EH (cell line): ENCODE data around the gene DLX2.
A peak's percentile ranks its signal among the peaks of the same experiment; 100 is the strongest.
"Not testable (repeated sequence)": the region's sequence is repeated elsewhere in the genome, so short reads cannot be mapped to it uniquely, and the experiment has no call there.

Experiments
- DNase-seq: peaks from one replicate; pipeline ENCODE4 v3.0.0-alpha.2; 2015; ENCODE audit warnings: low read depth

Gene DLX2

DNA sequence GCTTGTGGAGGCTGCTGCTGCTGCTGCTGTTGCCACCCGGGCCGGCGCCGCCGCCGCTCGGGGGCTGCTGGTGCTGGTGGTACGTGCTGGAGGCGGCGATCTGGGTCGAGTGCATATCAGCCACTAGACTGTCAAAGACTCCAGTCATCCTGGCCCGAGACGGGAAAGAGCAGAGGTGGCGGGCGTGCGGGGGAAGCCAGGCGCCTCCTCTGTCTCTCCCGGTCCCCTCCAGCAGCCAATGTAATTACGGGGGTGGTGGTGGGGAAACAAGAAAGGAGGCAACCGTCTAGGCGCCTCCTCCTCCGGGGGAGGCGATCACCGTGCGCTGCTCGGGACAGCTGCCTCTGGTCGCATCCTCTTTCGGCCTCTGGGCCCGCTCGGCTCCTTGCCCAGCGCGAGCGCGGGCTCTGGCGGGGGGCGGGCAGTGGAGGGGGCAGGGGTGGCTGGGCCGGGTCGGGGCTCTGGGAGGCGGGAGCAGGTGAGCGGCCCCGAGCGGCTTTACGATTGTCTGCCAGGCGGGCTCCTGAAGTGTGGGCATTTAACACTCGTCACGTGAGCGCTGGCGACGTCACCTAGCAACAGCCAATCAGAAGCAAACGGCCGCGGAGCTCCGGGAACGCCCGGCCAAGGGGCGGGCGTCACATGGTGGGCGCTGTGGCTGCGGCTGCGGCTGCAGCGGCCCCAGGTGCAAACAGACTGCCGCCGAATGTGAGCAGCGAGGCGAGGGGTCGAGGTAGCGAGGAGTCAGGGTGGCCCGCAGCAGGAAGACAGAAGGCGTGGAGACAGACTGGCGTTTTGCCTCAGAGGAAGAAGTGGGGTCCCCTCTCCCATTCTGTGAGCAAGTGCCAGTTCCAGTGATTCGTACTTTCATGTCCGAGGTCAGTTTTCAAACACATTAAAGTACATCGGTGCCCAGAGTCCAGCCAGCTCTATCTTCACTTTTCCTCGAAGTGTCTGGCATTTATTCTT lies at the start of gene DLX2:
Gene DLX2, minus strand, starts transcription at position 510 of the 969 bp plus-strand sequence. Its CDS starts 362 bp downstream, at position 148.
- peak; percentile 94 for DNase-seq

DNA sequence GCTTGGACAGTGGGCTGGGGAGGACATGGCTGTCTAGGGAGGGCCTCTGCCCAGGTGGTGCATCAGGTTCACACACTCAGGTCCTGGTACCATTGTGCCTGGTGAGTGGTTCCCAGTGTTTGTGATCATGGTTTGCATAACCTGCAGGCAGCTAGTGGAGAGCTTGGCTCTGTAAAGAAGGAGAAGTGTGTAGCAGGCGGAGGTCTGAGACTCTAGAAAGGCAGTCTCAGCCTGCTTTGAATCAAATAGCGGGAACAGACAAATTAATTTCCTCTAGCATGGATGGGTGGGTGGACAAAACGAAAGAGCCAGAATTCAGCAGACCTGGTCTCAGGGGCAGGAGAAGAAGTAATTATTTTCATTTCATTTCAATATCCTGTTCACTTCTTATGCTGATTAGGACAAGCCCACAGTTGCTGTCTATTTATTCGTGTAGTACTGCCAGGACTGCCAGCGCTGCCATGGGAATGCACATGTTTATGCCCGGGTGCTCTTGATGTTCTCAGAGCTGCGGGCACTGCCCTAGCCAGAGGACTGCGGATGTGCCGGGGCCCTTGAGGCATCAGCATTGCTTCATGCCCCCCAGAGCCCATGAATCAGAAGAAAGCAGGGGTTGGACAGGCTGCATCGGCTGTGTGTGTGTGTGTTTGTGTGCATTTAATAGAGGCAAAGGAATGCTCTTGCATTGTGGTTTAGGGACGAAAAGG lies 45.4 kb upstream of the DLX2 start:
- DNase-seq = peak; percentile 63

DNA sequence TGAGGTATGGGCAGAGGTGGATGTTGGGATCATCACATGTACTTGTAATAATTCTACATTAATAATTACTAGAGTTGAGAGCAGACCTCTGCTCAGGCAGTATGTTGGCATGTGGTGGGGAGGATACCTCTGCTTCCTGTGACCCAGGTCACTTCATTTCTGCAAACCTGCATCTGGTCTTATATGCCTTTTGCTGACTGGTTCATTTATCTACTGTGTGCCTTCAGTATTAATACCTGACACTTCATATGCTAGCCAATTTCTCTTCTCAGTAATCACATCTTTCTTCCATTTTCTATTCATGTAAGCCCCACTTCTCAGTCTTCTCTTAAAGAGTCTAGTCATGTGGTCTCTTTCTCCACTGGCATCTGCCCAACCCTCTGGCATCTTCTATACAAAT lies 41.1 kb upstream of the DLX2 start:
- no peak for DNase-seq

DNA sequence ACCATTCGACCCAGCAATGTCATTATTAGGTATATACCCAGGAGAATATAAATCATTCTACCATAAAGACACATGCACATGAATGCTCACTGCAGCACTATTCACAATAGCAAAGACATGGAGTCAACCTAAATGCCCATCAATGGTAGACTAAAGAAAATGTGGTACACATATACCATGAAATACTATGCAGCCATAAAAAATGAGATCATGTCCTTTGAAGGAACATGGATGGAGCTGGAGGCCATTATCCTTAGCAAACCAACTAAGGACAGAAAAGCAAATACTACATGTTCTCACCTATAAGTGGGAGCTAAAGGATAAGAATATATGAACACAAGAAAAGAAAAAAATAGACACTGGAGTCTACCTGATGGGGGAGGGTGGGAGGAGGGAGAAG lies 36.0 kb upstream of the DLX2 start:
- not testable (repeated sequence) for DNase-seq

DNA sequence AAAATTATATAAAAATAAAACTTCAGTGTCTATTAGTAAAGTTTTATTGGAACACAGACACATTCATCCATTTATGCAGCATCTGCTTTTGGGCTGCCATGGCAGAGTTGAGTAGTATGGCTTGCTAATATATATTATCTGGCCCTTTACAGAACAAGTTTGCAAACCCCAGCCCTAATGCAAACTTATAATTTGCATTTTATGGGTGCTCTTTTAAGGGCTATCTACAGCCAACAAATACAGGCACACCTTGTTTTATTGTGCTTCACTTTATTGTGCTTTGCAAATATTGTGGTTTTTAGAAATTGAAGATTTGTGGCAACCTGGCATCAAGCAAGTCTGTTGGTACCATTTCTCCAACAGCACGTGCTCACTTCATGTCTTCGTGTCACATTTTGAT lies 35.2 kb upstream of the DLX2 start:
- DNase-seq = no peak

DNA sequence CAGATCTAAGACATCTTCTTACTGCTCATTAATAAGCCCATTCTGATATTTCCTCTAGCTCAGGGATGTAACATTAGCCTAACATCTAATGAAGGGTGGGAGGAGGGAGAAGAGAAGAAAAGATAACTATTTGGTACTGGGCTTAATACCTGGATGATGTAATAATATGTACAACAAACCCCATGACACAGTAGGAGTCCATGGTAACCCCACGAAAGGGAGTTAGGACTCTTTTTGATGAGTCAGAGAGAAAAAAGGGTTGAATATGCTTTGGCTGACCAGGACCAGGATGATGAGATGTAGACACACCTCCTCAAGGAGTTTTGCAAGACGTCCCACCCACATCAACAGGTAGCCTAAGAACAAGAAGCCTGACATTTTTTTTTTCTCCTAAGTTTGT lies 34.4 kb upstream of the DLX2 start:
- no peak for DNase-seq

DNA sequence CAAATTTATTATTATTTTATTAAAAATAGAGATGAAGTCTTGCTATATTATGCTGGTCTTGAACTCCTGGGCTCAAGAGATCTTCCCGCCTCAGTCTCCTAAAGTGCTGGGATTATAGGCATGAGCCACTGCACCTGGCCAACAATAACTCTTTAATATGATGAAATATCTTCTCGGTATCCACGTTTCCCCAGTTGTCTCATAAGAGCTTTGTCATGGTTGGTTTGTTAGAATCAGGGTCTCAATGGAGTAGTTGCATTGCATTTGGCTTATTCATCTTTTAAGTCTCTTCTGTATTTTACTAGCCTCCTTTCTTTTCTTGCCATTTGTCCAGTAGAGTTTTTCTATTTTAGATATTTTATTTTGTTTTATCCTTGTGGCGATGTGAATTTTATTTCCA lies 32.7 kb upstream of the DLX2 start:
- no peak for DNase-seq

DNA sequence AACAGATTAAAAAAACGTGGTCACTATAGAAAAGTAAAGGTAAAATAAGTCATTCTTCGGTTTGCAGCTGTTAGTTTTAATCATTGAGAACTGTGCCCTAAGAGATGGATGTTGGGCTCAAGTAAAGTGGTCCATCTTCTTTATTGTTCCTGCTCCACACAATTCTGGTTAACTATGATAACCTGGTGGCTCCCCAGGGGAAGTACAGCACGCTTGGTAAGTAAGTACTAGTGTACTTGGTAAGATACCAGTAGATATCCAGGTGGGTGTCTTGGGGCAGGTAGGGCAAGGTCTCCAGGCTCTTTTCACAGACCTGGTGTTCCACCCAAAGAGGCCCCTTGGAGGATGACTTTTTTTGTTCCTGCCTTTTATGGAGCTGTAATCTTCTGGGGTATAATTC lies 31.6 kb upstream of the DLX2 start:
- no peak for DNase-seq

DNA sequence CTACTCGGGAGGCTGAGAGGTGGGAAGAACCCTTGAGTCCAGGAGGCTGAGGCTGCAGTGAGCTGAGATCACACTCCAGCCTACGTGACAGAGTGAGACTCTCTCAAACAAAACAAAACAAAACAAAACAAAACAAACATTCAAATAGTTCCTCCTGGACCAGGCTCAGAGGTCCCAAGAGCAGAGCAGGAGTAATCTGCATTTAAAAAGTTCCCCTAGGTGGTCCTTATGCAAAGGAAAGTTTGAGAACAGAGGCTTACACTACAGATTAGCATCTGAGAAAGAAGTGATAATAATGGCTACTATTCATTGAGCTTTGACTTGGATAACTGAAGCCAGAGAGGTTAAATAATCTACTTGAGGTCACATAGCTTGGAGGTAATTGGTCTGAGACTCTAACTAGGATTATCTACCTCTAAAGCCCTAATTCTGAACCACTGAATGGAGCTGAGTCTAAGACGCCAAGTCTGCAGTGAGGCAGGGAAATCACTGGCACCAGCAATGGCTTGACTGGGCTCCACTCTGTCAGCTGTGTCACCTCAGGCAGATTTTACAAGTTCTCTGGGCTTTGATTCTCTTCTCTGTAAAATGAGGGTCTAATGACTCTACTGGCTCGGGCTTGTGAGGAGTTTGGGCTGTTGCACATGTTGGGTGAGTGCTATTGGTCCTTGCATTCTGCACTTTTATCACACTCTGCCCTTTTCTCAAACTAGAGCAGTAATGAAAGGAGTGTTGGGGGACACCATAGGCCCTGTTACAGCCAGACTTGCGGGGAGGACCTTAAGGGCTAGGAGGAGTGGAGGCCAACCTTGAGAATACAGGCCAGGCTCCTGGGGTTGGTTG lies 29.2 kb upstream of the DLX2 start:
- no peak for DNase-seq

DNA sequence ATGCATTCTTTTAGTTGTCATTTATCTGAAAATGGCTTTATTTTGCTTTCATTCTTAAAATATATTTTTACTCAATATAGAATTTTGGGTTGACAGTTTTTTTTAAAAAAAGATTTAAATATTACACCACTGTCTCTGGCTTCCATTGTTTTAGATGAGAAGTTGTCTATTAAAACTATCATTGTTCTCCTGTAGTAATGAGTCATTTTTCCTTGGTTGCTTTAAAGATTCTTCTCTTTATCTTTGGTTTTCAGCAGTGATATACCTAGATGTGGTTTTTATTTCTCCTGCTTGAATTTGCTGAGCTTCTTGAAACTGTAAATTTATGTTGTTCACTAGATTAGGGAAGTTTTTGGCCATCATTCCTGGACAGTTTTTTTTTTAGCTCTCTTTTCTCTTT lies 26.7 kb upstream of the DLX2 start:
- no peak for DNase-seq

DNA sequence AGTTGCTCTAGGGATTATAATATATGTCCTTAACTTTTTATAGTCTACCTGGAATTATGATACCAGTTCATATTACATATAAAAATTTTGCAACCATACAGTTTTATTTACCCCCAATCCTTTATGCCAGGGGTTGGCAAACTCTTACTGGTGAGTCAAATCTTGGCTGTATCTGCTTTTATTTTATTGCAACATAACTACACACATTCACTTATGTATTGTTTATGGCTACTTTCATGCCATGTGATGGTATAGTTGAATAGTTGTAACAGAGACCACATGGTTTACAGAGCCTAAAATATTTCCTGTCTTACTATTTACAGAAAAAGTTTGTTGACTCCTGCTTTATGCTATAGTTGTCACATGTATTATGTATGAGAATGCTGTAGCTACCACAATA lies 25.8 kb upstream of the DLX2 start:
- peak; percentile 3 for DNase-seq

DNA sequence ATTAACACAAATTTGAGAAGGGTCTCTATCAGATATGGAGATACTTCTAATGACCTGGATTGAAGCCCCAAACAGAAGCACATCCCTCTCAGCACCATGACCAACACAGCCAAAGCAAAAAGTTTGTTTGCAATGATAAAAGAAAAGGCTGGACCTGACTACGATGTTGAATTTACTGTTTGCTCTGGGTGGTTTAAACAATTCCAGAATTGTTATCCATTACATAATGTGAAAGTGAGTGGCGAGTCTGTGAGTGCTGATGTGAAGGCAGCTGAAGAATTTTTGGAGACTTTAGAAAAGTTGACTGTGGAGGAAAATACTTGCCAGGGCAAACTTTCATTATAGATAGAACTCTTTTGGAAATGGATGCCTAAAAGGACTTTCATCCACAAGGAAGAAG lies 17.4 kb upstream of the DLX2 start:
- DNase-seq = no peak

DNA sequence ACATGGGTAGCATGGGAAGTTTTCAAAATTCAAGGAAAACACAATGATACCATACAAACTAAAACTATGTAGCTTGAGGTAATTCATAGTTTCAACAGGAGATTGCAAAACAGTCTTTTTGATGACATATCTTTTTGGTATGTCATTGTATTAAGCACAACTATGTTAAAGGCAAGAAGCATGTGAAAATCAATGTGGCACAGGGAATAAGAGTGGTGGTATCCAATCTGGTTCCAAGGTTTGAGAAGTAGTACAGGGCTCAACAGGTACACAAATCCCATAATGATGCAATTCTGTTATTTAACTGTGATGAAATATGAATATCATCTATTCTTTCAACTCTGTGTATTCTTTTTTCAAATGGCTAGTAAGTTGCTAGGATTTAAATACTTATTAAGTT lies 16.4 kb upstream of the DLX2 start:
- peak; percentile 80 for DNase-seq

DNA sequence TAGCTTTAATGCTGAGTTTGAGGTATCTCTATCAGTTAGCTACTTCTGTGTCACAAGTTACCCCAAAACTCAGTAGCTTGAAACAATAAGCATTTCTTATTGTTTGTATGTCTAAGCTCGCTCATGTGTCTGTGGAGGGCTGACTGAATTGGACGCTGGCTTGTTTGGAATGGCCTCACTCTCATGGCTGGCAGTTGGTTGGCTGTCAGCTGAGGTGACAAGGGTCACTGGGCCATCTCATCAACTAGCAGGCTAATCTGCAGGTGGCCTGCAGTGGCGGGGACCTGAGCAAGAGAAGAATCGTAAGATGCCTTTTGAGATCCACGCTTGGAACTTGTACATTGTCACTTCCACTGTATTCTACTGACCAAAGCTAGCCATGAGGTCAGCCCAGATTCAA lies 13.4 kb upstream of the DLX2 start:
- DNase-seq = no peak

DNA sequence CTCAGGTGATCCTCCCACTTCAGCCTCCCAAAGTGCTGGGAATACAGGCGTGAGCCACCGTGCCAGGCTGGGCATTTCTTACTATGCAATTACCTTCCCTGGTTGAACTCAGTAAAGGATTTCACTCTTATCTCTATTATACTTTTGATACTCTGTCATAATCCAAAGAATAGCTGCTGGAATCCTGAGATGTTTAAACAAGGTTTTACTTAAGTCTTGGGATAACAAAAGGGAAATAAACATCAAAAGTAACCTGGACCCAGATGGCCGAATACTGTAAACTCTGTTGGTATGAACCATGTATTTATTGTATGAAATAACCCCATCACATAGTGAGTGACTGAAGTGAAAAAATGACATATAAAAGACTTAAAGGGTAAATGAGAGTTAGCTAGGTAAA lies 11.9 kb upstream of the DLX2 start:
- no peak for DNase-seq

DNA sequence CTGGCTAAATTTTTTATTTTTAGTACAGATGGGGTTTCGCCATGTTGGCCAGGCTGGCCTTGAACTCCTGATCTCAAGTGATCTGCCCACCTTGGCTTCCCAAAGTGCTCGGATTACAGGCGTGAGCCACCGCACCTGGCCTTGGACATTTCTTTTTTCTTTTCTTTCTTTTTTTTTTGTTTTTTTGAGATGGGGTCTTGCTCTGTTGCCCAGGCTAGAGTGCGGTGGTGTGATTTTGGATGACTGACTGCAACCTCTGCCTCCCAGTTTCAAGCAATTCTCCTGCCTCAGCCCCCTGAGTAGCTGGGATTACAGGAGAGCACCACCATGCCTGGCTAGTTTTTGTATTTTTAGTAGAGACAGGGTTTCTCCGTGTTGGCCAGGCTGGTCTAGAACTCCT lies 11.5 kb upstream of the DLX2 start:
- not testable (repeated sequence) for DNase-seq

DNA sequence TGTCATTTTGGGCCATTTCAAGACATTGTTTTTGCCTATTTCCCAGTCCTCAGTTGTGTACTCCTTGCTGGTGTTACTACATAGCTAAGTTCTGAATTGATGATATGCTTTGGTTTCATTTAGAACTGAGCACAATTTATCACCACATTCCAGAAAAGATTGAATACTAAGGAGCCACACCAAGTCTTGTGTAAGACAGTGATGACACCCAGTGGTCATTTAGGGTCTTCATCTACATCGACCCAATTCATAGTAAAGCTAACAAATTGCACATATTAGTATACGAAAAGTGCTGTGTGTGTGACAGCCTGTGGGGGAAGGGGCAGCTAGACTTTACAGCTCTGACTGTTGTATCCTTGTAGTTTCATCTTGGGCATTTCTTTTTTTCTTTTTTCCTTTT lies 10.9 kb upstream of the DLX2 start:
- DNase-seq = peak; percentile 75

DNA sequence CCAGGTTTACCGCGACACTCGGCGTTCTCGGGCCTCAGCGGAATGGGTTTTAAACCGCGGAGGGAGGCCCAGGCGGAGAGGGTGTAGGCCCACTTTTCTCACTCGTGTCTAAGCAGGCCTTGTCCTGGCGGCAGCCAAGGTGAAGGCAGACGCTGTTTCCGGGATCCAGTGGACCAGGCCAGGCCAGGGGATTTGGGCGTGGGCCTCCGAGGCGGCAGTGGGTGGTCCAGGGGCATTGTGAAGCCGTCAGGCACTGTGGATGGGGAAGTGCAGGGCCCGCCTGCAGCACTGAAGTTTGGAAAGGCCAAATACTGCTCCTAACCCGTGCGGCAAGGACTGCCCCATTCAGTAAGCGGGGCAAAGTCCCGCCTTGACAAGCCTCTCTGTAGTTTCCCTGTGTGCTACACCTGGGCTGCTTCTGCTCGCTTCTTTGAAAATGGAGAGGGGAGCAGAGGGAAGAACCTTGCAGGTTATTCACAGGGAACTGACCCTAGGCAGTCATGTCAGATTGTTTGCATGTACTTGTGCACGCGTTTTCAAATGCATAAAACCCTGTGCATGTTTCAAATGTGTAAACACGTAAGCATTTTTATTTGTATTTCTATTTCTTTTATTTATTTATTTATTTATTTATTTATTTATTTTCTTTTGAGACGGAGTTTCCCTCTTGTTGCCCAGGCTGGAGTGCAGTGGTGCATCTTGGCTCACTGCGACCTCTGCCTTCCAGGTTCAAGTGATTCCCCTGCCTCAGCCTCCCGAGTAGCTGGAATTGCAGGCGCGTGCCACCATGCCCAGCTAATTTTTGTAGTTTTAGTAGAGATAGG lies 7.5 kb upstream of the DLX2 start:
- DNase-seq = no peak

DNA sequence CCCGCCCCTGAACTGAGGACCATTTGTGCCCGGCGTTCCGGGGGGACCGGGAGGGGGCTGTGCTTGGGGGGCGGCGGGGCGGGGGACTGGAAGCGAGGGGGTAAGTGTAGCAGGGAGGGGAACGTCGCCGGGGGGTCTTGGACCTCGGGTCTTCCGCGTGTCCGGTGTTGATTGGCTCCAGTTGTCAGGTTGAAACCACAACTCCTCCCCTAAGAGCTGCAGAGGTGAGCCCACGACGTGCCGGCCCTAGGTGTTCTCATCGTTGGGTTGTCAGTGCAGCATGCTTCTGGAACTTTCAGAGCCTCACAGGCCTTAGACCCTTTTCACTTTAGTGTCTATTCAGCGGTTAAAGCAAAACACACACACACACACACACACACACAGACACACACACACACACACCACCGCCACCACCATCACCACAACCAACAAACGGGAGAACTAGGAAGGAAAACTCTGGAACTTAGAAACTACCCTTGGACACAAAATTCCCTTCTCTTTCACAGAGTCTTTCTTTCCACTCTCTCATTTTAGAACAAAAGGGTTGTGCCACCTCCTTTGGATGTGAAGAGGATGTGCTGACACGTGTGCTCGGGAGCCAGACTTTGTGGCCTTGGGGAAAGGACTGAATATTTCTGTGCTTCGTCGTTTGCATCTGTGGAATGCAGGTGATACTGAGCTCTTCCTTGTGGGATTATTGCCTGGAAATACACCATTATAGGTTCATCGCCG lies 6.7 kb upstream of the DLX2 start:
- DNase-seq = no peak

DNA sequence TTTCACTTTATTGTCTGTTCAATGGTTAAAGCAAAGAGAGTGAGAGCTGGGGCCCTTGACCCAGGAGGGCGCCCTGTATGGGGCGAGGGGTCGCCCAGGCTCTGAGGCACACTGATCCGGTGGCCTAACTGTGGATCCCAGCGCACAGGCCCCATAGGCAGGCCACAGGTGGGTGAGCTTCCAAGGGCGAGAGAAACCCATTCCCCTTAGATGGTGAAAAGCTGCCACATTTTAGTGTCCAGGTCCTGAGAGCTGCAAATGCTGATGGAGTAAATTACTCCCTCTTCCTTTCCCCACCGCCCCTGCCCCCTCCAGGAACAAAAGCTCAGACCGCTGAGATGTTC lies 5.9 kb upstream of the DLX2 start:
- no peak for DNase-seq
